Smooth muscle cell (in vitro differentiated cells): ENCODE results near the gene REC8. TPM values are rescaled to one million over a fixed set of nuclear protein-coding genes. Genes with fewer than 3 reads are reported as not detected.

Source experiments
- DNase-seq: peaks from one replicate; lab custom pipeline; 2025; ENCODE audit not compliant: unreplicated experiment; lab: John Stamatoyannopoulos, UW
- H2AFZ ChIP-seq: fragments of 200-600 bp; sonication (generic); 2 replicates; pipeline ENCODE4 v1.6.0; 2016; ENCODE audit warnings: antibody characterized with exemption, low read depth, mild to moderate bottlenecking
- H3F3A ChIP-seq: fragments of 200-600 bp; sonication (generic); 2 replicates; pipeline ENCODE4 v1.6.0; 2017; ENCODE audit warnings: antibody characterized with exemption, low read depth
- H3K27ac ChIP-seq: fragments of 200-600 bp; sonication (generic); 2 replicates; pipeline ENCODE4 v1.5.1; 2016; ENCODE audit warnings: low read depth, mild to moderate bottlenecking
- H3K27me3 ChIP-seq: fragments of 200-600 bp; sonication (generic); 2 replicates; pipeline ENCODE4 v1.6.1; 2016; ENCODE audit warnings: low read depth, mild to moderate bottlenecking
- H3K36me3 ChIP-seq: fragments of 200-600 bp; sonication (generic); 2 replicates; pipeline ENCODE4 v1.5.1; 2016; ENCODE audit warnings: low read depth
- H3K4me1 ChIP-seq: fragments of 200-600 bp; sonication (generic); 2 replicates; pipeline ENCODE4 v1.5.1; 2016; ENCODE audit warnings: low read depth
- H3K4me2 ChIP-seq: fragments of 200-600 bp; sonication (generic); 2 replicates; pipeline ENCODE4 v1.6.0; 2016; ENCODE audit warnings: mild to moderate bottlenecking
- H3K4me3 ChIP-seq: fragments of 200-600 bp; sonication (generic); 2 replicates; pipeline ENCODE4 v1.5.1; 2016; ENCODE audit warnings: mild to moderate bottlenecking
- H3K79me2 ChIP-seq: fragments of 200-600 bp; sonication (generic); 2 replicates; pipeline ENCODE4 v1.6.0; 2016; ENCODE audit warnings: low read depth, mild to moderate bottlenecking
- H3K9ac ChIP-seq: fragments of 200-600 bp; sonication (generic); 2 replicates; pipeline ENCODE4 v1.6.0; 2016; ENCODE audit warnings: low read depth
- H3K9me3 ChIP-seq: fragments of 200-600 bp; sonication (generic); replicated peaks from 2 replicates; pipeline ENCODE4 v1.5.1; 2016; ENCODE audit warnings: low read depth
- H4K20me1 ChIP-seq: fragments of 200-600 bp; sonication (generic); 2 replicates; pipeline ENCODE4 v1.6.0; 2016; ENCODE audit warnings: low read depth
- WGBS: methylation state at CpG from one replicate; pipeline ENCODE4 v1.1.7; 2016; ENCODE audit warnings: low lambda C conversion rate; 5-methylcytosine and 5-hydroxymethylcytosine counted together
- polyA plus RNA-seq: library from polyadenylated mRNA; unstranded; fragments of >200 nt; fragmentation: Nextera tagmentation; extraction: Ambion mirVana; gene quantifications from 2 replicates; pipeline ENCODE4 v1.2.1, GENCODE V29; 2016
- total RNA-seq: library from RNA; depleted of rRNA; stranded (reverse); fragments of >200 nt; gene quantifications from 2 replicates; pipeline ENCODE4 v1.2.3, GENCODE V29; 2014
- TF ChIP-seq, protein P1 (sequence below): fragments of 200-600 bp; sonication (generic); IDR thresholded peaks from 2 replicates; pipeline ENCODE4 v1.5.1; 2017; ENCODE audit warnings: borderline replicate concordance, mild to moderate bottlenecking, antibody characterized with exemption; ENCODE audit not compliant: insufficient read depth, poor library complexity, severe bottlenecking

The REC8 gene
- total and polyA plus RNA-seq, 2 experiments from 2014 or later: 9.3 to 16.8 TPM

DNA sequence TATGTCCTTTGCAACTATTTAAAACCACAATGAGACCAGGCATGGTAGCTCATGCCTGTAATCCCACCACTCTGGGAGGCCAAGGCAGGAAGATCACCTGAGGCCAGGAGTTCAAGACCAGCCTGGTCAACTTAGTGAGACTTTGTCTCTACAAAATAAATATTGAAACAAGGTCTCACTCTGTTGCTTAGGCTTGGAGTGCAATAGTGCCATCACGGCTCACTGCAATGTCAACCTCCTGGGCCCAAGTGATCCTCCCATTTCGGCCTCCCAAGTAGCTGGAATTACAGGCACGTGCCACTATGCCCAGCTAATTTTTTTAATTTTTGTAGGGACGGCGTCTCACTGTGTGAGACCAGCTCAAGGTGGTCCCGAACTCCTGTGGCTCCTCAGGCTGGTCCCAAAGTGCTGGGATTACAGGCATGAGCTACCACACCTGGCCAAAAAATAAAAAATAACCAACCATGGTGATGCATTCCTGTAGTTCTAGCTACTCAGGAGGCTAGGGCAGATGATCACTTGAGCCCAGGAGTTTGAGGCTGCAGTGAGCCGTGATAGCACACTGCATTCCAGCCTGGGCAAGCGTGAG, 42.4 kb upstream of the REC8 start:
- 88% methylated on average over 8 of the region's 8 CpGs for WGBS
- no peaks in the 10 kb centered on the region for H3K4me1 ChIP-seq
- no peak overlapping the region for H2AFZ ChIP-seq
- H3K4me2 ChIP-seq: no peak overlapping the region
- H3K9ac ChIP-seq: no peak overlapping the region
- H3K9me3 ChIP-seq: no peaks in the 10 kb centered on the region
- TF ChIP-seq, protein P1, sequence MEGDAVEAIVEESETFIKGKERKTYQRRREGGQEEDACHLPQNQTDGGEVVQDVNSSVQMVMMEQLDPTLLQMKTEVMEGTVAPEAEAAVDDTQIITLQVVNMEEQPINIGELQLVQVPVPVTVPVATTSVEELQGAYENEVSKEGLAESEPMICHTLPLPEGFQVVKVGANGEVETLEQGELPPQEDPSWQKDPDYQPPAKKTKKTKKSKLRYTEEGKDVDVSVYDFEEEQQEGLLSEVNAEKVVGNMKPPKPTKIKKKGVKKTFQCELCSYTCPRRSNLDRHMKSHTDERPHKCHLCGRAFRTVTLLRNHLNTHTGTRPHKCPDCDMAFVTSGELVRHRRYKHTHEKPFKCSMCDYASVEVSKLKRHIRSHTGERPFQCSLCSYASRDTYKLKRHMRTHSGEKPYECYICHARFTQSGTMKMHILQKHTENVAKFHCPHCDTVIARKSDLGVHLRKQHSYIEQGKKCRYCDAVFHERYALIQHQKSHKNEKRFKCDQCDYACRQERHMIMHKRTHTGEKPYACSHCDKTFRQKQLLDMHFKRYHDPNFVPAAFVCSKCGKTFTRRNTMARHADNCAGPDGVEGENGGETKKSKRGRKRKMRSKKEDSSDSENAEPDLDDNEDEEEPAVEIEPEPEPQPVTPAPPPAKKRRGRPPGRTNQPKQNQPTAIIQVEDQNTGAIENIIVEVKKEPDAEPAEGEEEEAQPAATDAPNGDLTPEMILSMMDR: no peak
- no peaks in the 10 kb centered on the region for H3F3A ChIP-seq
- DNase-seq: no peak
- no peaks in the 10 kb centered on the region for H3K27me3 ChIP-seq
- H3K79me2 ChIP-seq: no peaks in the 10 kb centered on the region
- no peaks in the 10 kb centered on the region for H4K20me1 ChIP-seq
- no peak overlapping the region for H3K27ac ChIP-seq
- no peaks in the 10 kb centered on the region for H3K36me3 ChIP-seq
- H3K4me3 ChIP-seq: no peak overlapping the region

DNA sequence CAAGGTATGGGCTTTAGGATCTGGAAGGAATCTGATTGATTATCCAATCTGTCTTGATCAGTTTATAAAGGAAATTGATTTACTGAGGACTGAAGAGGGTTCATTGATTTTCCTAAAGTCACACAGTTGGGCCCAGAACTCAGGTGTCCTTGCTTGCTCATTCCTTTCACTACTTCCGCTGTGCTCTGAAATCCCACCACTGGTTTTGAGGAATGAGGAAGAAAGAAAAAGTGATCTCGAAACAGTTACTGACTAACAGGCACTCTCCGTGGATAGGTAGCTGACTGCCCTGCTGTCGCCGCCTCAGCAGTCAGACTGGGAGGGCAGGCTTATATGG, 41.5 kb upstream of the REC8 start, which contains the start of gene FITM1:
Gene FITM1, plus strand, starts transcription at position 280 of the 337 bp plus-strand sequence. CDS start 905 bp downstream, outside the sequence.
- H3K36me3 ChIP-seq: no peaks in the 10 kb centered on the region
- no peak within 1 kb of the TSS for H3K27ac ChIP-seq
- H3K4me2 ChIP-seq: no peak within 1 kb of the TSS
- 84% methylated on average over 5 of the region's 5 CpGs for WGBS
- H2AFZ ChIP-seq: no peak within 1 kb of the TSS
- H3K79me2 ChIP-seq: no peaks in the 10 kb centered on the region
- no peaks in the 10 kb centered on the region for H4K20me1 ChIP-seq
- no peak within 1 kb of the TSS for H3K4me3 ChIP-seq
- H3K27me3 ChIP-seq: no peaks in the 10 kb centered on the region
- TF ChIP-seq, protein P1: no peak
- DNase-seq: no peak
- peaks cover 2% of the 10 kb centered on the region for H3K4me1 ChIP-seq
- H3K9me3 ChIP-seq: no peaks in the 10 kb centered on the region
- H3F3A ChIP-seq: no peaks in the 10 kb centered on the region
- H3K9ac ChIP-seq: no peak within 1 kb of the TSS

DNA sequence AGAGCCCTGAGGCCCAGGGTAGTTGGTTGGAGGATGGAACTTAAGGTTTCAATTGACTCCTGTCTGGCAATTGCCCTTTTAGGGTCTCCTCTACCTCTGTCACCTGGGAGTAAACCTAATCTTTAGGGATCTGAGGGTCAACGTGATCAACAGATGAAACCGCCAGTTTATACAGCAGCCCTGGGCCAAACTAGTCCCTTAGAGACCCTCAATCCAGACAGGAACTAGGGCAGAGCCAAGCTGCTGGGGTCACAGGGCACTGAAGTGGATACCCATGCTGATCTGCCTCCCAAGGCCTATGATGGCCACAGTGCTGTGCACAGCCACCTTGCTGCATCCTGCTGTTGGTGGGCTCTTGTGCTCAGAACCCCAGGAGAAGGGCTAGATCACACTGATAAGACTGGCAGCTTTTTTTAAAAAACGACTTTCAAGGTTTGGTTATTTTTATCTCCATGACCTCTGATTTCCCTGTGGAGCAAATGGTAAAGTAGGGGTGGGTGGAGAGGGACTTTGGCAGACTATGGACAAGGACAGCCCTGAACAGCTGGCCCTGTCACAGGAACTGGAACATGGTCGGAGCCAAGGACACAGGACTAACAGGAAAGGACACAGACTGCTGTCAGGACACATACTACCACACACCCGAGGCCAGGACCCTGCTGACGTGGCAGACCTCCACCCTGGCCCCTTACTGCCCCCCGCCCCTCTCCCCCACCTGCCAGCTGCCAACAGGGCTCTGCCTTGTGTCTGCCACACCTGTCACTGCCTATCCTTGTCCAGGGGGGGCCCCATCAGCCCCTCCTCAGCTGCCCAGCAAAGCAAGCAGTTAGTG, 40.9 kb upstream of the REC8 start:
- H4K20me1 ChIP-seq: no peaks in the 10 kb centered on the region
- WGBS: 77% methylated on average over 5 of the region's 7 CpGs
- H3K9ac ChIP-seq: no peak overlapping the region
- no peak overlapping the region for H3K4me2 ChIP-seq
- TF ChIP-seq, protein P1: no peak
- no peak overlapping the region for H3K4me3 ChIP-seq
- no peaks in the 10 kb centered on the region for H3K9me3 ChIP-seq
- peaks cover 4% of the 10 kb centered on the region for H3K4me1 ChIP-seq
- no peaks in the 10 kb centered on the region for H3K36me3 ChIP-seq
- H3K27me3 ChIP-seq: no peaks in the 10 kb centered on the region
- H3K79me2 ChIP-seq: no peaks in the 10 kb centered on the region
- no peak overlapping the region for H2AFZ ChIP-seq
- H3F3A ChIP-seq: no peaks in the 10 kb centered on the region
- H3K27ac ChIP-seq: no peak overlapping the region
- DNase-seq: no peak
